Measurements from ENCODE around the gene TMPRSS13. TPM values are rescaled to one million over a fixed set of nuclear protein-coding genes. Genes with fewer than 3 reads are reported as not detected.

Gene TMPRSS13
- polyA plus RNA-seq, 3 donors: 0.17 to 2.4 (median 0.37) TPM

DNA sequence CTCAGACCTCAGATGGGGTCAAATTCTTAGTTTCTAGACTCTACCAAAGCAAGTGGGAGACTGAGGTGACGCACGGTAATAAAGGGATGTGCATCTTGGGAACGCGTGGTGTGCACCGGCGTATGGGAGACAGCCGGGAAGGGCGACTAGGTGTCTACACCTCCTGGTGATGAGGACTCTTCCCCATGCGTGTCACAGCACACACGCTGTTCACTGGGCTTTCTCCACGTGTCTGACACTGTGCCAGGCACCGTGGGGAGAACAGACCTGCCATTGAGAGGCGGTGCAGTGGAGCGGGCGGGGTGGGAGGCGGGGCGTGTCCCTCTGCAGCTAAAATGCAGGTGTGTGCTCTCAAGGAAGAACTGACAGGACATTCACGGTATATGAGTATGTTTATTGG lies 58.0 kb downstream of the TMPRSS13 start:
- Histone ChIP-seq H3K4me2 (replicated peaks; ENCODE audit: extremely low read depth, low read length, poor library complexity, severe bottlenecking) (no peak overlapping the region), H3K27ac (ENCODE audit: low read depth in 1 of 2, low read length in 2 of 2) (no peak overlapping the region), H4K20me1 (ENCODE audit: insufficient read depth, low read length) (no peaks in the 10 kb centered on the region), H3K27me3 (ENCODE audit: control insufficient read depth in 2 of 2, insufficient read depth in 2 of 2, low read length in 2 of 2) (peaks cover 10 to 14% of the 10 kb centered on the region in 2 donors), H3K79me2 (ENCODE audit: insufficient read depth, low read length) (no peaks in the 10 kb centered on the region), H3K4me1 (ENCODE audit: control insufficient read depth in 1 of 2, insufficient read depth in 2 of 2, low read length in 2 of 2) (peaks cover 45 to 54% of the 10 kb centered on the region in 2 donors), H3K9me3 (replicated peaks in 1 of 2; ENCODE audit: control insufficient read depth in 1 of 2, insufficient read depth in 1 of 2, low read length in 2 of 2) (no peaks in the 10 kb centered on the region), H3K36me3 (replicated peaks in 1 of 2; ENCODE audit: control insufficient read depth in 1 of 2, insufficient read depth in 2 of 2, low read length in 2 of 2) (no peaks in the 10 kb centered on the region), H3K4me3 (replicated peaks in 1 of 3; ENCODE audit: low read depth in 2 of 3, low read length in 3 of 3) (no peak overlapping the region), H2AFZ (ENCODE audit: insufficient read depth, low read depth, low read length, poor library complexity, severe bottlenecking) (no peak overlapping the region), H3K9ac (ENCODE audit: insufficient read depth, low read length, poor library complexity, severe bottlenecking) (no peak overlapping the region)
- TF ChIP-seq, protein P1, sequence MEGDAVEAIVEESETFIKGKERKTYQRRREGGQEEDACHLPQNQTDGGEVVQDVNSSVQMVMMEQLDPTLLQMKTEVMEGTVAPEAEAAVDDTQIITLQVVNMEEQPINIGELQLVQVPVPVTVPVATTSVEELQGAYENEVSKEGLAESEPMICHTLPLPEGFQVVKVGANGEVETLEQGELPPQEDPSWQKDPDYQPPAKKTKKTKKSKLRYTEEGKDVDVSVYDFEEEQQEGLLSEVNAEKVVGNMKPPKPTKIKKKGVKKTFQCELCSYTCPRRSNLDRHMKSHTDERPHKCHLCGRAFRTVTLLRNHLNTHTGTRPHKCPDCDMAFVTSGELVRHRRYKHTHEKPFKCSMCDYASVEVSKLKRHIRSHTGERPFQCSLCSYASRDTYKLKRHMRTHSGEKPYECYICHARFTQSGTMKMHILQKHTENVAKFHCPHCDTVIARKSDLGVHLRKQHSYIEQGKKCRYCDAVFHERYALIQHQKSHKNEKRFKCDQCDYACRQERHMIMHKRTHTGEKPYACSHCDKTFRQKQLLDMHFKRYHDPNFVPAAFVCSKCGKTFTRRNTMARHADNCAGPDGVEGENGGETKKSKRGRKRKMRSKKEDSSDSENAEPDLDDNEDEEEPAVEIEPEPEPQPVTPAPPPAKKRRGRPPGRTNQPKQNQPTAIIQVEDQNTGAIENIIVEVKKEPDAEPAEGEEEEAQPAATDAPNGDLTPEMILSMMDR (IDR thresholded peaks at IDR 0.05): no peak
- H3K4me1 Mint-ChIP-seq: peaks cover 61% of the 10 kb centered on the region
- WGBS (ENCODE audit: insufficient coverage): 91% methylated on average over 17 of the region's 18 CpGs
- DNase-seq: no peak
- H3K36me3 Mint-ChIP-seq: peaks cover 2 to 6% of the 10 kb centered on the region in 2 donors
- H3K9me3 Mint-ChIP-seq: peaks cover 0 to 8% (median 4%) of the 10 kb centered on the region in 7 donors
- no peak overlapping the region for H3K27ac Mint-ChIP-seq
- peaks cover 19 to 27% (median 21%) of the 10 kb centered on the region in 3 donors for H3K27me3 Mint-ChIP-seq (ENCODE audit: low read depth in 3 of 3)
- intact Hi-C loops (cut with micrococcal nuclease): no loop called here
- H3K4me3 Mint-ChIP-seq: no peak overlapping the region

DNA sequence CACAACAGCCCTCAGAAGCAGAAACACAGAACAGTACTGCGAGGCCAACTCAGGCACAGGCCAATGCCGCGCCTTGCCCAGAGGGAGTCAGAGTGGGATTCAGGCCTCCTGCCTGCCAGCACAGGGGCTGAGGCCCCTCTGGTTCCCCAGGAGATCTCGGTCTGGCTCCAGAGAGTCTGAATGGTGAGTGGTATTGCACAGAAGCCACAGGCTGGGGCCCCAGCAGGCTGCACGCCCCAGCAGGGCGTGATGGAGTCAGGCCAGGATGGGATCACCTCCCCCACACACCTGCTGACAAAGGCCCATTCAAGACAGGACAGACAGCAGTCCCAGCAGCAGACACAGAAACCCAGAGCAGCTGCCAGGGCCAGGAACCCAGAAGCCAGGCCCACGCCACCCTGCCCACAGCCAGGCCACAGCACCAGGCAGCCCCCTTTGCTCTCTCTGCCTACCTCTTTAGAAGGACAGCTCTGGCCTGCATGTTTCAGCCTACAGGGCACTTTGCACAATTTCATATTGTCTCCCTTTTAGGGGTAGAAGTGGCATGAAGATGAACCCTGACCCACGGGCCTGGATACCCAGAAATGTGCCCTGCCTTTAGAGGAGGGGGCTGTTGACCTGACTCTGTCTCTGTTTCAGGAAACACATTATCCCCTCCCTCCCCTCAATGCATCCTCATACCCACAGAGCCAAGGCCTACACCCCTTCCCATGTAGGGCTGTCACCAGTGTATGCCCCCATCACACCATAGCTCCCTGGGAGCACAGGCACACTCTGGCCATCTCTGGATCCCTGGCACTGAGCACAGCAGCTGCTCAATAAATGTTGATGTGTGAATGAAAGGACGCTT lies 58.9 kb downstream of the TMPRSS13 start:
- H3K36me3 Mint-ChIP-seq: peaks cover 0 to 4% of the 10 kb centered on the region in 2 donors
- H3K4me1 Mint-ChIP-seq: peaks cover 54% of the 10 kb centered on the region
- Histone ChIP-seq H3K79me2 (ENCODE audit: insufficient read depth, low read length) (no peaks in the 10 kb centered on the region), H3K4me1 (ENCODE audit: control insufficient read depth in 1 of 2, insufficient read depth in 2 of 2, low read length in 2 of 2) (peaks cover 36 to 46% of the 10 kb centered on the region in 2 donors), H4K20me1 (ENCODE audit: insufficient read depth, low read length) (no peaks in the 10 kb centered on the region), H3K27me3 (ENCODE audit: control insufficient read depth in 2 of 2, insufficient read depth in 2 of 2, low read length in 2 of 2) (peaks cover 2 to 6% of the 10 kb centered on the region in 2 donors), H3K9ac (ENCODE audit: insufficient read depth, low read length, poor library complexity, severe bottlenecking) (no peak overlapping the region), H3K4me2 (replicated peaks; ENCODE audit: extremely low read depth, low read length, poor library complexity, severe bottlenecking) (no peak overlapping the region), H3K36me3 (replicated peaks in 1 of 2; ENCODE audit: control insufficient read depth in 1 of 2, insufficient read depth in 2 of 2, low read length in 2 of 2) (no peaks in the 10 kb centered on the region), H2AFZ (ENCODE audit: insufficient read depth, low read depth, low read length, poor library complexity, severe bottlenecking) (no peak overlapping the region), H3K27ac (ENCODE audit: low read depth in 1 of 2, low read length in 2 of 2) (no peak overlapping the region), H3K9me3 (replicated peaks in 1 of 2; ENCODE audit: control insufficient read depth in 1 of 2, insufficient read depth in 1 of 2, low read length in 2 of 2) (no peaks in the 10 kb centered on the region), H3K4me3 (replicated peaks in 1 of 3; ENCODE audit: low read depth in 2 of 3, low read length in 3 of 3) (no peak overlapping the region)
- 84% methylated on average over 4 of the region's 9 CpGs for WGBS (ENCODE audit: insufficient coverage)
- peaks cover 0 to 3% (median 0%) of the 10 kb centered on the region in 7 donors for H3K9me3 Mint-ChIP-seq
- H3K27me3 Mint-ChIP-seq (ENCODE audit: low read depth in 3 of 3): peaks cover 10 to 18% (median 14%) of the 10 kb centered on the region in 3 donors
- TF ChIP-seq, protein P1 (IDR thresholded peaks at IDR 0.05): no peak
- H3K4me3 Mint-ChIP-seq: no peak overlapping the region
- H3K27ac Mint-ChIP-seq: no peak overlapping the region
- DNase-seq: no peak
- intact Hi-C loops (cut with micrococcal nuclease): no loop called here
